NCI-H82 treated with DMSO at 0.1 percent for 48 hours (cell line): ENCODE results near the gene TMEM184A.
"Not testable (repeated sequence)": the region's sequence is repeated elsewhere in the genome, so short reads cannot be mapped to it uniquely, and the experiment has no call there.

Experiments used
- DNase-seq: peaks from one replicate; lab custom pipeline; 2025; ENCODE audit not compliant: unreplicated experiment; lab: John Stamatoyannopoulos, UW

TMEM184A gene

DNA sequence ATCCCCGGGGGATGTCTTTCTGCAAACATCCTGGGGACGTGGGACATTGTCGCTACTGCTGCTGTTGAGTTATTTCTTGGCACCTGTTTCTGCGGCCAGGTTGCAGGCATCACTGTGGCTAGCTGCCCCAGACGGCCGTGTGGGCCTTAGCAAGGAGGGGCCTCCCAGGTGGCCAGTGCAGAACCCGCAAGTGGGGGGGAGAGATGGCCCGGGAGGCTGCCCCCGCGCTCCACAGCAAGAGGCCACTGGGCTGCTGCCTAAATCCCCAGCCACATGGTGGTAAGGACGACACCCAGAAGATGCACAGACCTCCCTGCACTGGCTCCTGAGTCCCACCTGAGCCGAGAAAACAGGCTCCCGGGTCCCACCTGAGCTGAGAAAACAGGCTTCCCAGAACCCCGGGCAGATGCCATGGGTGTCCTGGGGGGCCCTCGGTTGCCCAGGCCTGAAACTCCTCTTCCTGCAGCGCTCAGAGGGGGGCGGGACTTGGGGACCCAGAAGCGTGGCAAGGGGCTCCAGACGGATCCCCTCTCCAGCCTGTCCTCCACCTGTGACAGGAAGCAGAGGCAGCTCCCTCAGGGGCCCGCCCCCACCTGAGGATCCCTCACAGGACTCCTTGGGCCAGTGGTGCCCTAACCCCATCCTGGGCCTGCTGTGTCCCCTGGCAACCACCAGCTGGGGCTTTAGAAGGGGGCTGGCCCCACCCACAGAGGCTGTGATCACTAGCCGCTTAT is 26.5 kb downstream of the TMEM184A start:
- DNase-seq, result no peak

DNA sequence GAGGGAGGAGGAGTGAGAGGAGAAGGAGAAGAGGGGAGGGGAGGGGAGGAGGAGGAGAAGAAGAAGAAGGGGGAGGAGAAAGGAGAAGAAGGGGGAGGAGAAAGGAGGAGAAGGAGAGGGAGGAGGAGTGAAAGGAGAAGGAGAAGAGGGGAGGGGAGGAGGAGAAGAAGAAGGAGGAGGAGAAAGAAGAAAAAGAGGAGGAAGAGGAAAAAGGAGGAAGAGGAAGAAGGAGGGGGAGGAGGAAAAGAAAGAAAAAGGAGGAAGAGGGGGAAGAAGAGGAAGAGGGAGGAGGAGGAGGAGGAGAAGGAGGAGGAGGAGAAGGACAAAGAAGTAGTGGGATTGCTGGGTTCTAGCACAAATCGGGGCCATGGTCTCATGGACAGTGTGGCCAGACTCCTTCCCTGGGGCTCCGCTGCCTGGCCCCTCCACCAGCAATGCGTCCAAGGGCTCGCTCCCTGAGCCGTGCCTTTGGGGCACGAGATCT is 29.7 kb downstream of the TMEM184A start:
- no peak for DNase-seq

DNA sequence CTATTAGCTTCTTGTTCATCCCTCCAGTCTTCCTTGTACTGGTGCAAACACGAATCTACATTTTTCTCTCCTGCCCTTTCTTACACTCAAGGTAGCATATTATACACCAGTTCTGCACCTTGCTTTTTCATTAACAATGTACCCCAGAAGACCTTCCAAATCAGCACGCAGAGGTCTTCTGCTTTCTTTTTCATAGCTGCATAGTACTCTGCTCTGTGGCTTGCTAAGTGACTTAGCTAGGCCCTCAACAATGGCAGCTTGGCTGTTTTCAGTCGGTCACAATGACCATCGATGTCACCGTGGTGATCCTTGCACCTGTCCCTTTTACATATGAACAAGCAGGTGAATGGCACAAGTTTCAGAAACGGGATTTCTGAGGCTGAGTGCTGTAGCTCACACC is 30.6 kb downstream of the TMEM184A start:
- no peak for DNase-seq

DNA sequence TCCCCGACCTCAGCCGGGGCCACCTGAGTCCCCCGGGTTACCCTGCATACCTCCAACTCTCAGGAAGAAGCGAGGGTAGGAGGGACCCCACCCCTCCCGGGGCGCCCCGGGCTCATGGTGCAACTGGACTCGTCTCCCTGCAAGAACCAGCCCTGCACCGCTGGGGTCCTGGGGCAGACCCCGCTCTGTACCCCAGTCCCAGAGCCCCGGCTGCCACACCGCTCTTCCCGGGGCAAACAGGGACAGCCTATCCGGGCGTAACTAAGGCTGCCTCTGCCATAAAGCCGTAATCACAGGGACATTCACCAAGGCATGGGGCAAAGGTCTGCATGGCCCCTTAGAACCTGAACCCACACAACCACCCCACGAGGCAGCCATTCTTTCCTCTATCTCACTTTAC is 32.2 kb downstream of the TMEM184A start:
- DNase-seq, result no peak

DNA sequence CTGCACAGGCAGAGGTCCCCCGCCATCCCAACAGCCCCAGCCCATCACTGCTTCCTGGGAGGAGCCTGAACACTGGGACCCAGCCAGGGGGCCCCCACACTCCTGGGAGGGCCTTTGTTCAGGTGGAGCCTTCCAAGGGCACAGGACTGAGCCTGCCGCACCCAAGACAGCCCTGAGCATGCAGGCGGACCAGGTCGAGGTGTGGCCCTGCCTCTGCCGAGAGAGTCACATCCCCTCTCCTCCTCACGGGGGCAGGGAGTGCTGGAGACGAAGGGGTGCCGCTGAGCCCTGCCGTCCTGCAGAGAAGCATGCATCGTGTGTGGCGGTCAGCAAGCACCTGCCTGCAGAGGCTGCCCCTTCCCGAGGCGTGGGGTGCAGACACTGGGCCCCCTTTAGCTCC is 32.8 kb downstream of the TMEM184A start:
- DNase-seq, result no peak

DNA sequence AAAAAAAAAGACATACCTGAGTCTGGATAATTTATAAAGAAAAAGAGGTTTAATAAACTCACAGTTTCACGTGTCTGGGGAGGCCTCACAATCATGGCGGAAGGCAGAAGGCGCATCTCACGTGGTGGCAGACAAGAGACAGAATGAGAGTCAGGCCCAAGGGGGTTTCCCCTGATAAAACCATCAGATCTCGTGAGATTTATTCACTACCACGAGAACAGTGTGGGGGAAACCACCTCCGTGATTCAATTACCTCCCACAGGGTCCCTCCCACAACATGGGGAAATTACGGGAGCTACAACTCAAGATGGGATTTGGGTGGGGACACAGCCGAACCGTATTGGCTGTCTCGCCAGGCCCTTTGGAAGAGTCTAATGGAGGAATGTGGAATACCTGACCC is 34.5 kb downstream of the TMEM184A start:
- DNase-seq, result no peak

DNA sequence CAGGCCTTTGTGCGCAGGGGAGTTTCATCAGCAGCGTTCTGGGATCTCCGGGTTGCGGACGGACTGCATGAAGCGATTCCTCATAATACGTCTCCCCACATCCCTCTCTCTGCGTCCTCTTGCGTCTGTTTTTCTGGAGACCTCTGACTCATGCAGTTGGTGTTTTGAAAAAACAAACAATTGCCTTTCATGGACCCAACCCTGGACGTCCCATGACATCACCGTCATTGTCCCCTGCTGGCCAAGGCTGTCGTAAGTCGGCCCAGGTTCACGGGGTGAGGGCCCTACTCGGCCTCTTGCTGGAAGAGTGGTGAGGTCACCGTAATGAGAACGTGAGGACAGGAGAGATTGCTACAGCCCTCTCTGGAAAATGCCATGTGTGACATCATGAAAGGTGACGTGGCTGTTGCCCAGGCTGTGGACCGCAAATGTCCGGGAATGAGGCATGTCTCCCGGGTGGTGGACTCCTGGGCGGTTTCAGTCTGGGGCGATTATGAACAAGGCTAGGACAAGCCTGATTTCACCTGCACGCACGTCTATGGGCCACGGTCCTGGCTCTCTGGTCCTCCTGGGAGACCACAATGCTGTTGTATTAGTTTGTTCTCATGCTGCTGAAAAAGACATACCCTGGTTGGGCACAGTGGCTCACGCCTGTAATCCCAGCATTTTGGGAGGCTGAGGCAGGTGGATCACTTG is 35.3 kb downstream of the TMEM184A start:
- no peak for DNase-seq

DNA sequence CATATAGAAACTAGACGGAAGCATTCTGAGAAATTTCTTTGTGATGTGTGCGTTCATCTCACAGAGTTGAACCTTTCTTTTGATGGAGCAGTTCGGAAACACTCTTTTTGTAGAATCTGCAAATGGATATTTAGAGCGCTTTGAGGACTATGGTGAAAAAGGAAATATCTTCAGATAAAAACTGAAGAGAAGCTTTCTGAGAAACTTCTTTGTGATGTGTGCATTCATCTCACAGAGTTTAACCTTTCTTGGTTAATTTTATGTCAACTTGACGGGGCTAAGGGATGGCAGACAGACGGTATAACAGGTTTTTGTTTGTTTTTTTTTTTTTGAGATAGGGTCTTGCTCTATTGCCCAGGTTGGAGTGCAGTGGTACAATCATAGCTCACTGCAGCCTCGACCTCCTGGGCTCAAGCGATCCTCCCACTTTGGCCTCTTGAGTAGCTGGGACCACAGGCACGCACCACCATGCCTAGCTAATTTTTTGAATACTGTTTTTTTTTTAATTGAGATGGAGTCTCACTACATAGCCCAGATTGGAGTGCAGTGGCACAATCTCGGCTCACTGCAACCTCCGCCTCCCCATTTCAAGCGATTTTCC is 36.6 kb downstream of the TMEM184A start:
- not testable (repeated sequence) for DNase-seq

DNA sequence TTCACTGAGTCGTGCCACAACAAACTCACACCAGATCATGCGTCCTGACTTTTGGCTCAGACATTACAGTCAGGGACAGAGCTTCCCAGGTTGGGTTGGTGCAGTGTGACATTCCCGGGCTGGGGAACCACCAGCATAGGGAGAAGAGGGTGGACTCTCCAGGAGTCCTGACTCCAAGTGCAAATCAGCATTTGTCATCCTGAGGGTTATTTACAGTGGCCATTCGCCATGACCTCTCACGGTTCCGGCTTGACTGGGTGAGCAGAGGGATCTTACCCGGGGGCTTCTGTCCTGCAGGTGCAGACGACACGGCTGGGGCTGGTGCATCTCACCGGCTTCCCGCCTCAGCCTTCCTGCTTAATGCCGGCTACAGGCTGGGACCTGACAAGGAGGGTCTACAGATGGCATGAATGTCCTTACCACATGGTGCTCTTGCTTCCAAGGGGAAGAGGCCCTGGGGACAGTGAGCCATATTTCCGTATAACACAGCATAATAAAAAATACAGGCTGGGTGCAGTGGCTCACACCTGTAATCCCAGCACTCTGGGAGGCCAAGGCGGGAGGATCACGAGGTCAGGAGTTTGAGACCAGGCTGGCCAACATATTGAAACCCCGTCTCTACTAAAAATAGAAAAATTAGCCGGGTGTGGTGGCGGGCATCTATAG is 39.3 kb downstream of the TMEM184A start:
- DNase-seq, result no peak

DNA sequence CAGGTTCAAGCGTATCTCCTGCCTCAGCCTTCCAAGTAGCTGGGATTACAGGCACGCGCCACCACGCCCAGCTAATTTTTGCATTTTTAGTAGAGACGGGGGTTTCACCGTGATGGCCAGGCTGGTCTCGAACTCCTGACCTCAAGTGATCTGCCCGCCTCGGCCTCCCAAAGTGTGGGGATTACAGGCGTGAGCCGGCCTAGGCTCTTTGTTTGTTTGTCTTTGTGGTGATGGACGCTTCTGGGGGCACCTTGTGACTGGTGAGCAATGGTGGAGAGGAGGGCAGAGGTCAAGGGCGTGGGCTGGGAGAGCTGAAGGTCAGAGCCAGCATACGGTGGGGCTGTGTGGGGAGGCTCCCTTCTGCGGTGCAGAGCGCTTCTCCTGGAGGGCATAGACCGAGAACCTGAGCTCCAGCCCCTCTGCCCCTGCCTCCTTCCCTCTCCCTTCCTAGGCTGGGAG is 40.5 kb downstream of the TMEM184A start:
- DNase-seq, result not testable (repeated sequence)

DNA sequence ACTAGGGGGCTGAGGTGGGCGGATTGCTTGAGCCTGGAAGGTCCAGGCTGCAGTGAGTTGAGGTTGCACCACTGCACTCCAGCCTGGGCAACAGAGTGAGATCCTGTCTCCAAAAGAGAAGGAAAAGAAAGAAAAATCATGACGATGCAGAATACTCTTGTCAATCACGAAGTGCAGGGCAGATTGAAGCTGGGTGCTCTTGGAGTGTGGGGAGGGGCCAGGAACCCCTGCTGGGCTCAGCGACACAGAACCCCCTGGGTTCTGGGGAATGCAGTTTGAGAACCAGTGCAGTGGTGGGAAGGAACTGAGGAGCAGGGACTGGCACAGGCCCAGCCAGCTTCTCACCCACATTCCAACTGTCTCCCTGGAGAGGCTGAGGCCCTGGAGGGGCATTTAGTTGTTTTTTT is 41.0 kb downstream of the TMEM184A start:
- DNase-seq, result no peak

DNA sequence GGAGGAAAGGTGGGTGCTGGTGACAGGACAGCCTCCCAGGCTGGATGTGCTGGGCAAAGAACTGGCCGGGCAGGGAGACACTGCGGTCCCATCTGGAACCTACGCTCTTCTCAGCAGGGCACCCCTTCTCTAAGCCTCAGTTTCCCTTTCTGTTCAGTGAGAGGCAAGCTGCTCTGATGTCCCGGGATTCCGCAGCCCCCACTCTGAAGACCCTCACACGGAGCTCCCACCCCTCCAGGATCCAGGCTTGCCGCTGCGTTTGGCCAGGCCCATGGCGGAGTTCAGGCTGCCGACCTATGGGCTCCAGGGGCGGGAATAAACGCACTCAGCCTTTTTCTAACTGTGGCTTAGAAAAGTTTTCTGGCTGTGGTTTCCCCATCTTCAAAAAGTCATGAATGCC is 41.6 kb downstream of the TMEM184A start:
- no peak for DNase-seq

DNA sequence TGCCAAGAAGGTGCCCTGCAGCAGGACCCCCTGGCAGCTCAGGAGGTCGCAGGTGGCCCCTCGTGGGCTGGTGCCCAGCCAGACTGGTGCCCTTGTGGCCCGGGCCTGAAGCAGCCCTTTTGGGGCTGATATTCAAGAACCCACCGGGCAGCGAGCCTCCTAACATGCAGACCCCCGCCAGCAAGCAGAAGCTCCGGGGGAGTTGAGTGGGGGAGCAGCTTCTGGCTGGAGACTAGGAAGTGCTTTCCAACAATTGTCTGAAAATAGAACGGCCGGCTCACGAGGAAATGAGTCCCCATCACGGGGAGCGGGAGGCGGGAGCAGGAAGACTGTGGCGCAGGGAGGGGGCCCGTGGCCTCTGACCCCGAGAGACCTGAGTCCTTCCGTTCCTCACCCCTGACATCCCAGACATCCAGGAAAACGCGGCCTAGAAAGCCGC is 42.3 kb downstream of the TMEM184A start:
- DNase-seq, result no peak

DNA sequence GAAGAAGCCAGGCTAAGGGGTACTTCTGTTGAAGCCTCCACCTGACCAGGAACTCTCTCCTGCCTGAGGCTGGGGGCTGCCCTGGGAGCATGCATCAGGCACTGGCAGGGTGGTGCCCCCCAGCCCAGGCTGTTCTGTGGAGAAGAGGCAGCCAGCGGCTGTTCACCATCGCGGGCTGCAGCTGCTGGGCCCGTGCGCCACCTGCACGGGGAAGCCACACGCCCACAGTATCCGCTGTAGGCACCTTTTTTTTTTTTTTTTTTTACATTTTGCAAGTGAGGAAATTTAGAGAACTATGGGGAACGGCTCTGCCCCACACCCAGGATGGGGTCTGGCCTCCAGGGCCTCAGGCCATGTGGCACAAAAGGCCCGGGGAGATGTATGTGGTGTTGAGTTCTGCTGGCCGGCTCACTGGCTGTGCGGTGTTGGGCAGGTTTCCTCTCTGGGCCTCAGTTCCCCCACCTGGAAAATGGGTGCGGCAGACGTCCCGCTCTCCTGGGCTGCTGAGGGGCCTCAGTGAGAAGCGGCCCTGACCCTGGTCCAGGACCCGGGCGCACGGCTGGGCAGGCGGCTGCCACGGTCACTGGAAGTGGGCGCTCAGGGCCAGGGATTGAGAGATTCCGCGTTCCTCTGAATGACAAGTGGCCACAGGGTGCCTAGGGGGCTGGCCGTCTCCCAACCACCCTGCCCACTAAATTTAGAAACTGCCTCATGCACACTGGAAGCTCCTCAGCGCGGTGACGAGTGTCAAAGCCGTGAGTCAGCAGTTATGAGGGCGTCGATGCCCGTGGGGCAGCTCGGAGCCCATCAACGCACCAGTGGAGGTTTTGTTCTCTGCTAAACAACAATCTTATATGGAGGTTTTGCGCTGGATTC is 43.0 kb downstream of the TMEM184A start:
- no peak for DNase-seq

DNA sequence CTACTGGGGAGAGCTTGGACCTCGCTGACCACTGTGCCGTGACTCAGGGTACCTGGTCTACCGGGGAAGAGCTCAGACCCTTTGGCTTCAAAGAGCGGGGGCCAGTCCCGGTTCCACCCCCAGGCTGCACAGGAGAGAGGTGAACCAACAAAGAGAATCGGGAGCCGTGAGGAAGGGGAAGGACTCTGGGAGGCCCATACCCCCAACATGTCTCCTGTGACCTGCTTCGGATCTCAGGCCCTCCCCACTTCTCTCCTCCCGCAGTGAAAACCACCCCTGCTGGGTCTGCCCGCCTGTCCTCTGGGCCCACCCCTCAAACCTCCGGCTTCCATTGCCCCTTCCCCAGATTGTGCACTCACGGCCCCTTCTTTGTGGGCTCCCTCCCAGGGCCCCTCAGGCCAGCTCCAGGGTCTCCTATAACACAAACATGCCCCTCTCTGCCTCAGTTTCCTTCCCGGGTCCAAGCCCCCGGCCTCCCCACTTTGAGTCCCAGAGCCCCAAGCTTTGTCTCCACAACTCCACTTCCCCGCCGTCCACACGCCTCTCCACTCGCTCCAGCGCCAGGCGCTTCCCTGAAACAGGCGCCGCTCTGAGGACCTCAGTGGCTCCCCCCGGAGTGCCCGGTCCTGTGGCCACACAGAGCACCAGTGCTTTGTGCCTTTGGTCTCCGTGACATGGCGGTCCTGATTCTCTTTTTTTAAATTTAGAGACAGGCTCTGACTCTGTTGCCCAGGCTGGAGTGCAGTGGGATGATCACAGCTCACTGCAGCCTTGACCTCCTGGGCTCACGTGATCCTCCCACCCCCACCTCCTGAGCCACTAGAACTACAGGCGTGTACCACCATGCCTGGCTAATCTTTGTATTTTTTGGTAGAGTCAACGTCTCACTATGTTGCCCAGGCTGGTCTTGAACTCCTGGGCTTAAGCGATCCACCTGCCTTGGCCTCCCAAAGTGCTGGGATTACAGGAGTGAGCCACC is 44.3 kb downstream of the TMEM184A start:
- DNase-seq, result no peak

DNA sequence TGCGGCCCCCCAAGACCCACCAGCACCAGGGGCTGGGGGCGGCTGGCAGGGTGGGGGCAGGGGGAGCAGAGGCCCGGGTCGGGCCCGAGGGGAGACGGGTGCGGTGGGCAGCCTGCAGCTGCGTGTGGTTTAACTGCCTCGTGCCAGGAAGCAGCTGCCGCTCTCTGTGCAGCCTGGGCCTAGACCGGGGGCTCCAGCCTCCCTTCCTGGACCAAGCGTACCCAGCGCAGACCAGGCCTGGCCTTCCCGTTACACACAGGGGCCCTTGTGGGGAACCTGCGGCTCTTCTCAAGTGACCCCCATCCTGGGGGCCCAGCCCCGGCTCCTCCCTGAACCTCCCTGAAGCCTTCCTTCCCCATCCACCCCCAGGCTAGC is 45.2 kb downstream of the TMEM184A start:
- no peak for DNase-seq

DNA sequence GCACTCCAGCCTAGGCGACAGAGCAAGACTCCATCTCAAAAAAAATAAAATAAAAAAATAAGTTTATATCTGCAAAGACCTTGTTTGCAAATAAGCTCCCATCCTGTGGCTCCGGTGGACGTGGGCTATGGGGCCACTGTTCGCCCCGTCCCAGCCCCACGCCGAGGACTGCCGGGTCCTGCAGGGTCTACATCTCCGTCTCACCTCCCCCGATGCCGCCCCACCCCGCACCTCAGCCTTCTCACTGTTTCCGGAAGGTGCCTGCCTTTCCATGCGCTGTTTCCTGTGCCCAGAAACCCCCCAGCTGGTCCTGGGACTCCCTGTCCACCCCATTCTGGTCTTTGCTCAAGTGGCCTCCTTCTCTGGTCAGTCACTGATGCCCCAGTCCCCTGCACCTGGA is 46.8 kb downstream of the TMEM184A start:
- DNase-seq, result no peak

DNA sequence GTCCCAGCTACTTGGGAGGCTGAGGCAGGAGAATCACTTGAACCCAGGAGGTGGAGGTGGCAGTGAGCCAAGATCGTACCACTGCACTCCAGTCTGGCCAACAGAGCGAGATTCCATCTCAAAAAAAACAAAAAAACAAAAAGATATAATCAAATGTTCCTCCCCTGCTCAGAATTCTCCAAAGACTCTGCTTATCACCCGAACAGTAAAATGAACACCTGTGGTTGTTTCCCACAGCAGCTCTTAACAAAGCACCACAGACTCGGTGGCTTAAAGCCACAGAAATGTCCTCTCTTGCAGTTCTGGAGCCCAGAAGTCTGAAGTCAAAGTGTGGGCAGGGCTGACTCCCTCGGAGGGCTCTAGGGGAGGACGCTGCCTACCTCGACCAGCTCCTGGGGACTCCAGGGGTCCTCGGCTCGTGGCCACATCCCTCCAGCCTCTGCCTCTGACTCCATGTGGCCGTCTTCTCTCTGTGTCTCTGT is 47.7 kb downstream of the TMEM184A start:
- DNase-seq, result no peak
